IMR-90 (cell line): ENCODE data around the gene MARCHF7. TPM values are rescaled to one million over a fixed set of nuclear protein-coding genes. Genes with fewer than 3 reads are reported as not detected.

Experiments used
- ATAC-seq: fragments of 200-7000 bp; cut with Tn5 transposase; 2 replicates; pipeline ENCODE4 v1.9.1; 2020; ENCODE audit warnings: low read depth, mild to moderate bottlenecking, moderate library complexity
- BruUV-seq: library from RNA; stranded (reverse); fragments of 400-500 nt; replicated peaks from 2 replicates; lab custom pipeline; 2021; lab: Mats Ljungman, UMichigan
- CTCF ChIA-PET: fragments of 300-600 bp; formaldehyde crosslinking; extraction: SDS; loops from one replicate; lab custom pipeline; 2021; ENCODE audit warnings: antibody characterized with exemption; lab: Yijun Ruan, JAX
- POLR2A ChIA-PET: fragments of 300-600 bp; sonication (Branson Sonifier 250); formaldehyde crosslinking; loops from one replicate; lab custom pipeline; 2022; ENCODE audit warnings: antibody characterized with exemption; ENCODE audit not compliant: unreplicated experiment; lab: Charles Lee
- DNase-seq: peaks from one replicate; pipeline ENCODE4 v3.0.0; 2013
- H2AFZ ChIP-seq: replicated peaks from 2 replicates; pipeline ENCODE3; 2013; ENCODE audit warnings: low read length, mild to moderate bottlenecking; ENCODE audit not compliant: poor library complexity
- H2AK5ac ChIP-seq: 2 replicates; pipeline ENCODE4 v1.6.1; 2013; ENCODE audit warnings: low read depth, low read length, inconsistent platforms
- H2AK9ac ChIP-seq: replicated peaks from 2 replicates; pipeline ENCODE3; 2013; ENCODE audit warnings: mild to moderate bottlenecking, low read depth, low read length, moderate library complexity; ENCODE audit not compliant: poor library complexity
- H2BK120ac ChIP-seq: 2 replicates; pipeline ENCODE4 v1.6.1; 2013; ENCODE audit warnings: low read depth, low read length, inconsistent platforms
- H2BK15ac ChIP-seq: 3 replicates; pipeline ENCODE4 v1.6.1; 2013; ENCODE audit warnings: low read depth, low read length, inconsistent platforms
- H2BK20ac ChIP-seq: 2 replicates; pipeline ENCODE4 v1.6.1; 2013; ENCODE audit warnings: low read depth, mild to moderate bottlenecking, inconsistent platforms, low read length, moderate library complexity
- H2BK5ac ChIP-seq: 2 replicates; pipeline ENCODE4 v1.6.1; 2013; ENCODE audit warnings: mild to moderate bottlenecking, low read depth, low read length, inconsistent platforms; ENCODE audit not compliant: poor library complexity, severe bottlenecking
- H3K14ac ChIP-seq: replicated peaks from 2 replicates; pipeline ENCODE4 v1.6.1; 2013; ENCODE audit warnings: low read depth, low read length, inconsistent platforms
- H3K18ac ChIP-seq: 2 replicates; pipeline ENCODE4 v1.6.1; 2013; ENCODE audit warnings: low read depth, low read length, control low read depth
- H3K23ac ChIP-seq: 2 replicates; pipeline ENCODE4 v1.6.1; 2013; ENCODE audit warnings: low read depth, low read length, inconsistent platforms
- H3K27ac ChIP-seq: 2 replicates; pipeline ENCODE4 v1.5.1; 2013; ENCODE audit warnings: mild to moderate bottlenecking, control low read depth, low read length; ENCODE audit not compliant: insufficient read depth
- H3K27me3 ChIP-seq: 2 replicates; pipeline ENCODE4 v1.6.1; 2013; ENCODE audit warnings: low read length; ENCODE audit not compliant: control insufficient read depth, insufficient read depth
- H3K36me3 ChIP-seq: 2 replicates; pipeline ENCODE4 v1.6.1; 2013; ENCODE audit warnings: low read length, mixed read lengths; ENCODE audit not compliant: control insufficient read depth, insufficient read depth
- H3K4ac ChIP-seq: 2 replicates; pipeline ENCODE4 v1.6.1; 2013; ENCODE audit warnings: low read depth, low read length, inconsistent platforms
- H3K4me1 ChIP-seq: 2 replicates; pipeline ENCODE4 v1.6.1; 2013; ENCODE audit warnings: low read length, mixed read lengths; ENCODE audit not compliant: control insufficient read depth, insufficient read depth
- H3K4me2 ChIP-seq: 2 replicates; pipeline ENCODE4 v1.6.1; 2013; ENCODE audit warnings: low read depth, mild to moderate bottlenecking, control low read depth, low read length, moderate library complexity
- H3K4me3 ChIP-seq: 2 replicates; pipeline ENCODE4 v1.5.1; 2013; ENCODE audit warnings: low read depth, mild to moderate bottlenecking, control low read depth, low read length, moderate library complexity; ENCODE audit not compliant: insufficient read depth
- H3K56ac ChIP-seq: 2 replicates; pipeline ENCODE4 v1.6.1; 2013; ENCODE audit warnings: low read length, inconsistent platforms; ENCODE audit not compliant: insufficient read depth; ENCODE audit errors: extremely low read depth
- H3K79me1 ChIP-seq, 2 experiments: 2 replicates each; pipeline ENCODE4 v1.6.1; 2013; ENCODE audit warnings: low read length in 2 of 2, inconsistent platforms in 1 of 2, low read depth in 1 of 2
- H3K9ac ChIP-seq: 2 replicates; pipeline ENCODE4 v1.6.1; 2013; ENCODE audit warnings: low read depth, low read length, control low read depth
- H3K9me1 ChIP-seq: 2 replicates; pipeline ENCODE4 v1.6.1; 2013; ENCODE audit warnings: low read length, inconsistent platforms; ENCODE audit not compliant: insufficient read depth
- H3K9me3 ChIP-seq: 2 replicates; pipeline ENCODE4 v1.6.1; 2013; ENCODE audit warnings: low read length; ENCODE audit not compliant: control insufficient read depth, insufficient read depth
- H4K20me1 ChIP-seq: 2 replicates; pipeline ENCODE4 v1.6.1; 2013; ENCODE audit warnings: low read length, inconsistent platforms; ENCODE audit not compliant: insufficient read depth
- H4K5ac ChIP-seq: 2 replicates; pipeline ENCODE4 v1.6.1; 2013; ENCODE audit warnings: mild to moderate bottlenecking, low read depth, low read length, control low read depth
- H4K8ac ChIP-seq, 2 experiments: 2 replicates each; pipeline ENCODE4 v1.6.1; 2013; ENCODE audit warnings: low read depth in 2 of 2, low read length in 2 of 2, control low read depth in 1 of 2, inconsistent platforms in 1 of 2
- H4K91ac ChIP-seq: 2 replicates; pipeline ENCODE4 v1.6.1; 2013; ENCODE audit warnings: low read depth, low read length, inconsistent platforms; ENCODE audit not compliant: insufficient read depth
- BHLHE40 ChIP-seq: fragments of 150-350 bp; IDR thresholded peaks from 2 replicates; pipeline ENCODE4 v1.6.1; 2016; ENCODE audit warnings: mild to moderate bottlenecking, low read depth, low read length
- CEBPB ChIP-seq: IDR thresholded peaks from 2 replicates; pipeline ENCODE4 v1.6.1; 2012; ENCODE audit warnings: low read depth, low read length, improper control_type of control experiment
- CHD1 ChIP-seq: IDR thresholded peaks from 2 replicates; pipeline ENCODE4 v1.6.1; 2012; ENCODE audit warnings: low read depth, low read length, improper control_type of control experiment
- FOS ChIP-seq: fragments of 150-350 bp; IDR thresholded peaks from 2 replicates; pipeline ENCODE4 v1.6.1; 2016; ENCODE audit warnings: low read depth, low read length
- MAFK ChIP-seq: IDR thresholded peaks from 2 replicates; pipeline ENCODE4 v1.6.1; 2012; ENCODE audit warnings: low read depth, low read length, improper control_type of control experiment
- MAZ ChIP-seq: IDR thresholded peaks from 2 replicates; pipeline ENCODE4 v1.6.1; 2012; ENCODE audit warnings: low read depth, mild to moderate bottlenecking, low read length, improper control_type of control experiment, moderate library complexity, borderline replicate concordance
- MXI1 ChIP-seq: IDR thresholded peaks from 2 replicates; pipeline ENCODE4 v1.6.1; 2012; ENCODE audit warnings: low read depth, mild to moderate bottlenecking, low read length, moderate library complexity, borderline replicate concordance
- NFE2L2 ChIP-seq: fragments of 150-350 bp; IDR thresholded peaks from 2 replicates; pipeline ENCODE4 v1.6.1; 2016; ENCODE audit warnings: low read depth, mild to moderate bottlenecking, low read length
- RAD21 ChIP-seq: IDR thresholded peaks from 2 replicates; pipeline ENCODE4 v1.6.1; 2012; ENCODE audit warnings: low read length, improper control_type of control experiment
- RFX5 ChIP-seq: IDR thresholded peaks from 2 replicates; pipeline ENCODE4 v1.8.0; 2012; ENCODE audit warnings: low read depth, mild to moderate bottlenecking, low read length, moderate library complexity
- SMC3 ChIP-seq: fragments of 150-350 bp; IDR thresholded peaks from 2 replicates; pipeline ENCODE4 v1.6.1; 2016; ENCODE audit warnings: low read depth, mild to moderate bottlenecking, antibody characterized with exemption, low read length, moderate library complexity
- WGBS, 2 experiments: methylation state at CpG; one replicate each; pipeline versions ENCODE4 v1.1.5 to v1.1.7; 2013; ENCODE audit warnings: missing lambda C conversion rate in 2 of 2; ENCODE audit not compliant: insufficient read length in 1 of 2; ENCODE audit errors: extremely low coverage in 2 of 2; 5-methylcytosine and 5-hydroxymethylcytosine counted together
- dilution Hi-C: fragments of 300-500 bp; cut with HindIII; formaldehyde crosslinking; loops from one replicate; pipeline ENCODE4 v1.14.3; 2018; ENCODE audit warnings: low sequenced_read_pairs; ENCODE audit not compliant: unreplicated experiment
- in situ Hi-C: fragments of 300-500 bp; cut with MboI; formaldehyde crosslinking; loops from 3 replicates; pipeline ENCODE4 v1.14.3; 2019; ENCODE audit warnings: low sequenced_read_pairs, inconsistent platforms, mixed read lengths
- intact Hi-C: fragments of 100-400 bp; cut with micrococcal nuclease; formaldehyde crosslinking; loops from 2 replicates; pipeline ENCODE4 v1.10.0; 2022
- polyA plus RNA-seq, 3 experiments: library from polyadenylated mRNA; depleted of rRNA; stranded (reverse); fragments of >200 nt; gene quantifications; 2 replicates each; pipeline ENCODE4 v1.2.3, GENCODE V29; 2012; ENCODE audit warnings: low replicate concordance in 1 of 3
- total RNA-seq: library from RNA; depleted of rRNA; stranded (reverse); fragments of >200 nt; gene quantifications from 2 replicates; pipeline ENCODE4 v1.2.3, GENCODE V29; 2012
- TF ChIP-seq, protein P1 (sequence below): fragments of 150-350 bp; IDR thresholded peaks from 2 replicates; pipeline ENCODE4 v1.6.1; 2016; ENCODE audit warnings: low read depth, mild to moderate bottlenecking, low read length, moderate library complexity, borderline replicate concordance
- TF ChIP-seq, protein P2 (sequence below): fragments of 150-350 bp; IDR thresholded peaks from 2 replicates; pipeline ENCODE4 v1.6.1; 2017; ENCODE audit warnings: mild to moderate bottlenecking, antibody characterized with exemption, low read length, low read depth

Gene MARCHF7
- total and polyA plus RNA-seq, 2 of the 4 experiments (the other 2 are of a cell fraction), result 59.1 to 193 TPM

DNA sequence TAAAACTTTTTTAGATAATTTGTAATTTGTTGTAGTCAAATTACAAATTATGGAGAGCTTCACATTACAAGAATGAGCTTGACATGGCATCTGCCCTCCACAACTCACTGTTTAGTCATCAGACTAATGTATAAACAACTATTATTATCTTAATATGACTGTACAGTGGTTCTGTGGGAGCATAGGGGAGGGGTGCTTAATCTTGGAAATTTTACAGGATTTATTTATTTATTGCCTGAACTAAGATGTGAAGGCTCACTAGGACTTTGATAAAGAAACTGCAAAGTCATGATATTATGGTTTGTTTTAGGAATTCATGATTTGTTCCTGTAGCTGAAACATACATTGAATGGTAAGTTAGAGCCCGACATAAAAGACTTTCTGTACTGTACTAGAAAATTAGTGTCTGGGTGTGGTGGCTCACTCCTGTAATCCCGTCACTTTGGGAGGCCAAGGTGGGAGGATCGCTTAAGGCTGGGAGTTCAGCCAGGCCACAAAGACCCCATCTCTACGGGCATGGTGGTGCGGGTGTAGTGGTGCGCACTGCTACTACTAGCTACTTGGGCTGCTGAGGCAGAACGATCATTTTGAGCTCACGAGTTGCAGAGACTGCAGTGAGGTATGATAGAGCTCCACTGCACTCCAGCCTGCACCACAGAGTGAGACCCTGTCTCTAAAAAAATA lies 2.1 kb downstream of the MARCHF7 start (continued):
- TF ChIP-seq, protein P1, sequence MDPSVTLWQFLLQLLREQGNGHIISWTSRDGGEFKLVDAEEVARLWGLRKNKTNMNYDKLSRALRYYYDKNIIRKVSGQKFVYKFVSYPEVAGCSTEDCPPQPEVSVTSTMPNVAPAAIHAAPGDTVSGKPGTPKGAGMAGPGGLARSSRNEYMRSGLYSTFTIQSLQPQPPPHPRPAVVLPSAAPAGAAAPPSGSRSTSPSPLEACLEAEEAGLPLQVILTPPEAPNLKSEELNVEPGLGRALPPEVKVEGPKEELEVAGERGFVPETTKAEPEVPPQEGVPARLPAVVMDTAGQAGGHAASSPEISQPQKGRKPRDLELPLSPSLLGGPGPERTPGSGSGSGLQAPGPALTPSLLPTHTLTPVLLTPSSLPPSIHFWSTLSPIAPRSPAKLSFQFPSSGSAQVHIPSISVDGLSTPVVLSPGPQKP, result no peak

DNA sequence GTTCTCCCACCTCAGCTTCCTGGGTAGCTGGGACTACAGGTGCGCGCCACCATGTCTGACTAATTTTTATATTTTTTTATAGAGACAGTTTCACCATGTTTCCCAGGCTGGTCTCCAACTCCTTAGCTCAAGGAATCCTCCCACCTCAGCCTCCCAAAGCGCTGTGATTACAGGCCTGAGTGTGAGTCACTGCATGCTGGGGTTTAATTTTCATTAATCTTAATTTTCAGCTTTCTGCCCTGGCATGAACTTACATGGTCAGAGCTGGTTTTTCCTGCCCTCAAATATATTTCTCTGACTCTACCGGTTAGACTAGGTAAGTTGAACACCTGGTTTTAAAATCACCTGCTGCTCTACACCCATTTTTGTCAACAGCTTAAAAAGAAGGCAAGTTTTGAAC lies 3.1 kb downstream of the MARCHF7 start:
- no peaks in the 10 kb centered on the region for H3K9me3 ChIP-seq
- H3K18ac ChIP-seq, result no peak overlapping the region
- in situ Hi-C loops (no loop called here), dilution Hi-C loops (no loop called here), intact Hi-C loops (loop anchor here (10.0 kb wide), 2 partner anchors 481 to 511 kb away; no protein-coding TSS in a partner anchor)
- no peak overlapping the region for H2BK15ac ChIP-seq
- WGBS, 2 experiments, result no CpG with 5 or more reads among the region's 4 CpGs
- H3K4me3 ChIP-seq, result no peak overlapping the region
- peaks cover 73% of the 10 kb centered on the region for H4K20me1 ChIP-seq
- BruUV-seq, result no TSS peak
- H3K23ac ChIP-seq, result no peak overlapping the region
- H3K27me3 ChIP-seq, result no peaks in the 10 kb centered on the region
- no peak overlapping the region for H4K5ac ChIP-seq
- H3K4me2 ChIP-seq, result no peak overlapping the region; the same call in 1 of the 2 replicates
- H2AK9ac ChIP-seq, result no peak overlapping the region
- H2AFZ ChIP-seq, result no peak overlapping the region
- no peak overlapping the region for H3K9ac ChIP-seq
- peaks cover 8% of the 10 kb centered on the region for H3K4me1 ChIP-seq
- H4K91ac ChIP-seq, result no peak overlapping the region
- peaks cover 9% of the 10 kb centered on the region for H3K9me1 ChIP-seq
- H3K4ac ChIP-seq, result no peak overlapping the region
- no peak overlapping the region for H2AK5ac ChIP-seq
- no peak overlapping the region for H2BK20ac ChIP-seq
- ATAC-seq (no peak), DNase-seq (no peak)
- H3K79me1 ChIP-seq, result peaks cover 0 to 31% of the 10 kb centered on the region in 2 experiments; a peak in 2 of 4 replicates
- peaks cover 32% of the 10 kb centered on the region for H3K36me3 ChIP-seq
- no peak overlapping the region for H2BK5ac ChIP-seq
- H2BK120ac ChIP-seq, result no peak overlapping the region
- POLR2A ChIA-PET, result interaction anchor here (0.6 kb wide), 2 partner anchors 515 to 523 kb away, joined by 3 to 5 read pairs; no protein-coding TSS in a partner anchor
- H4K8ac ChIP-seq, result no peak overlapping the region
- H3K56ac ChIP-seq, result no peak overlapping the region
- no peak overlapping the region for H3K14ac ChIP-seq
- CTCF ChIA-PET, result interaction anchor here (0.6 to 0.7 kb wide), 2 partner anchors 14 to 17 kb away, joined by 3 to 6 read pairs; no protein-coding TSS in a partner anchor
- H3K27ac ChIP-seq, result no peak overlapping the region
- TF ChIP-seq, protein P2, sequence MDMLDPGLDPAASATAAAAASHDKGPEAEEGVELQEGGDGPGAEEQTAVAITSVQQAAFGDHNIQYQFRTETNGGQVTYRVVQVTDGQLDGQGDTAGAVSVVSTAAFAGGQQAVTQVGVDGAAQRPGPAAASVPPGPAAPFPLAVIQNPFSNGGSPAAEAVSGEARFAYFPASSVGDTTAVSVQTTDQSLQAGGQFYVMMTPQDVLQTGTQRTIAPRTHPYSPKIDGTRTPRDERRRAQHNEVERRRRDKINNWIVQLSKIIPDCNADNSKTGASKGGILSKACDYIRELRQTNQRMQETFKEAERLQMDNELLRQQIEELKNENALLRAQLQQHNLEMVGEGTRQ, result no peak
- TF ChIP-seq CEBPB (no peak), RAD21 (no peak), MAFK (no peak), NFE2L2 (no peak), RFX5 (no peak), MAZ (no peak), FOS (no peak), SMC3 (no peak), BHLHE40 (no peak), CHD1 (no peak), MXI1 (no peak)
- TF ChIP-seq, protein P1, result no peak
